Occipital lobe (tissue), 2 donors: ENCODE measurements around the gene DNAH1. TPM values are rescaled to one million over a fixed set of nuclear protein-coding genes. Genes with fewer than 3 reads are reported as not detected.
"Not testable (repeated sequence)": the region's sequence is repeated elsewhere in the genome, so short reads cannot be mapped to it uniquely, and the experiment has no call there.

Experiments
- DNase-seq: peaks from one replicate; lab custom pipeline; 2025; lab: John Stamatoyannopoulos, UW
- total RNA-seq: library from RNA; depleted of rRNA; stranded (reverse); fragments of >200 nt; gene quantifications from one replicate; pipeline ENCODE4 v1.2.3, GENCODE V29; 2014

Gene DNAH1
- total RNA-seq, 1 donor from 2014 or later: 1.6 TPM

GRCh38 chr3:52331906-52332305 lies 15.8 kb downstream of the DNAH1 start:
- DNase-seq: no peak

- no peak for DNase-seq
These were observed 17.9 kb downstream of the DNAH1 start for GRCh38 chr3:52333869-52334557.

- not testable (repeated sequence) for DNase-seq
These were observed 22.0 kb downstream of the DNAH1 start for GRCh38 chr3:52338131-52338530.

- no peak for DNase-seq
These were observed 23.5 kb downstream of the DNAH1 start for GRCh38 chr3:52339612-52340011.

- no peak for DNase-seq
These were observed 25.0 kb downstream of the DNAH1 start for GRCh38 chr3:52341123-52341522.

GRCh38 chr3:52343946-52344600 lies 28.0 kb downstream of the DNAH1 start:
- DNase-seq: no peak

- DNase-seq: no peak
These were observed 29.5 kb downstream of the DNAH1 start for GRCh38 chr3:52345521-52346109.

- no peak for DNase-seq
These were observed 30.8 kb downstream of the DNAH1 start for GRCh38 chr3:52346623-52347530.

- DNase-seq: no peak
These were observed 31.9 kb downstream of the DNAH1 start for GRCh38 chr3:52347716-52348635.

GRCh38 chr3:52349131-52349530 lies 33.0 kb downstream of the DNAH1 start:
- DNase-seq: no peak

GRCh38 chr3:52349611-52350395 lies 33.7 kb downstream of the DNAH1 start:
- no peak for DNase-seq

GRCh38 chr3:52350416-52350815 lies 34.3 kb downstream of the DNAH1 start:
- DNase-seq: no peak

GRCh38 chr3:52350981-52351761 lies 35.1 kb downstream of the DNAH1 start:
- DNase-seq: no peak

GRCh38 chr3:52351762-52352368 lies 35.7 kb downstream of the DNAH1 start:
- DNase-seq: no peak

GRCh38 chr3:52352566-52352965 lies 36.4 kb downstream of the DNAH1 start:
- no peak for DNase-seq

- DNase-seq: no peak
These were observed 37.3 kb downstream of the DNAH1 start for GRCh38 chr3:52353291-52353855.

- DNase-seq: no peak
These were observed 38.6 kb downstream of the DNAH1 start for GRCh38 chr3:52354676-52355075.

- DNase-seq: no peak
These were observed 39.4 kb downstream of the DNAH1 start for GRCh38 chr3:52355526-52355925.
